Hepatocyte (in vitro differentiated cells): ENCODE measurements around the gene MT3.

ENCODE experiments used
- CTCF ChIP-seq: fragments of 200-600 bp; sonication (generic); IDR thresholded peaks from 2 replicates; pipeline ENCODE4 v1.5.1; 2016; ENCODE audit warnings: antibody characterized with exemption, mild to moderate bottlenecking; ENCODE audit not compliant: poor library complexity
- EZH2 ChIP-seq: fragments of 200-600 bp; sonication (generic); IDR thresholded peaks from 2 replicates; pipeline ENCODE4 v1.6.1; 2016; ENCODE audit warnings: antibody characterized with exemption, mild to moderate bottlenecking, borderline replicate concordance

GRCh38 chr16:56636616-56637413, 47.5 kb downstream of the MT3 start:
- no peak for TF ChIP-seq CTCF
- no peak for TF ChIP-seq EZH2
